NCI-H1436 (cell line): ENCODE measurements around the gene LILRB1.
"Not testable (repeated sequence)": the region's sequence is repeated elsewhere in the genome, so short reads cannot be mapped to it uniquely, and the experiment has no call there.

Experiments used
- DNase-seq: peaks from one replicate; lab custom pipeline; 2025; lab: John Stamatoyannopoulos, UW

Gene LILRB1

DNA sequence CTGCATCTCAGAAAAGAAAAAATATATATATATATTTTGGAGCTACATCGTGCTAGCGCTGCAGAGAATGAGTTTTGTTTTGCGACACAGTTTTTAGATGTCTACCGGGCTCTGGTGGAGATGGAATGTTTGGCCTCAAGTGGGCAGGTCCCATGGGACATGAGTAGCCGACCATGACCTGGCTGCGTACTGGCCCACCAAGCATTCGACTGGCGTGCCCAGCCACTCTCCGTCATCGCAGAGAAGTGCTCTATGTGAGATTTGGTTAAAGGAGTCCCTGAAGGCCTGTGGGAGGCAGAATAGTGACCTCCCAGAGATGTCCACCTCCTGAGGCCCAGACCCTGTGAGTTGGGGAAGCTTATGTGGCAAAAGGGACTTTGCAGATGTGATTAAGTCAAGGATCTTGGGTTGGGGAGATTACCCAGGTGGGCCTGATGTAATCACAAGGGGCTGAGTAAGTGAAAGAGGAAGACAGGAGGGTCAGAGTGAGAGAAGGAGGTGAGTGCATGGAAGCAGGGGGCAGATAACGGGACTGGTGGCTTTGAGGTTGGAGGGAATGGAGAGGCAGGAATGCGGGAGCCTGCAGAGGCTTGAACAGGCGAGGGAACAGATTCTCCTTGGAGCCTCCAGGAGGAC is 31.7 kb downstream of the LILRB1 start:
- no peak for DNase-seq

- no peak for DNase-seq
These were observed 32.4 kb downstream of the LILRB1 start, which contains the start of gene LILRB4 for GRCh38 chr19:54662730-54663129. LILRB4 (plus strand) TSS chr19:54662985; CDS start chr19:54663034, 49 bp downstream.

DNA sequence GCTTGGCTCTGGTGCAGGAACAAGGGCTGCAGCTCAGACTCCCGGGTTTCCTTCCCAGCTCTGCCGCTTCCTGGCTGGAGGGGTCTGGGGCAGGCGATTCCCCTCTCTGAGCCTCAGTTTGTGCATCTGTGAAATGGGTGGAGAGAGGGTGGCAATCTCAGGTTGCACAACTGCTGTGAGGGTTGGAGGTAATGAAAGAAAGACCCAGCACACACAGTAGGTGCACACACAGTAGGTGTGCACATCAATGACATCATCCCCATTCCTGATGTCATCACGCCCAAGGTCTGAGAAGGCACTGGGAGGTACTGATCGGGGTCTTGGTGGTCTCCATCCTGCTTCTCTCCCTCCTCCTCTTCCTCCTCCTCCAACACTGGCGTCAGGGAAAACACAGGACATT is 35.2 kb downstream of the LILRB1 start:
- DNase-seq, result no peak

DNA sequence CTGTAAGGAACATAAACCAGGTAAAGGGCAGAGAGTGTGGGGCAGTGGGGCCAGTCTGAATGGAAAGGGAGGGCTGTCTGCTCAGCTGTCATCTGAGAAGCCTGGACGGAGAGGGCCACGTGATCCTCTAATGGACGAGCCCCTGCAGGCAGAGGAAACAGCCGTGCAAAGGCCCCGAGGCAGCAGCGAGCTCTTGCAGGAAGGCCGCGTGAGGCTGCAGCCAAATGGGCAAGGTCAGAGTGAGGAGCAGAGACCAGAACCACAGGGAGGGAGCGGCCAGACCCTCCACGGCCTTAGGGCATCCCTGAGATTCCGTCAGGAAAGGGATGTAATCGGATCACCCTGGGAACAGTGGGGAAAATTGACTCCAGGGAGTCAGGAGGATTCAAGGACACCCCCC is 36.9 kb downstream of the LILRB1 start:
- no peak for DNase-seq

DNA sequence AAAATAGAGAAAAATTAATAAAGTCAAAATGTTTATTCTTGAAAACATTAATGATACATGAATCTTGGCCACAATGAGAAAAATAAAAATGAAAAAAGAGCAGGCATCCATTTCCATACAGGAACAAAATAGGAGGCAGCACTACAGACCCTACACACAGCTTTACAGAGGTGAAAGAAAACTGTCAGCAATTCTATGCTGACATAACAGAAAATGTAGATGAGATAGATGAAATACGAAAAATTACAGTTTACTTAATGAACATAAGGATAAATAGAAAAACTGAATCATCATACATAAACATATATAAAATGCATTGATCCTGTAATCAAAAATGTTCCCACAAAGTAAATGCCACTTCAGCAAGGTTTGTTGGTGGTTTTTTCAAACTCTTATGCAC is 38.1 kb downstream of the LILRB1 start:
- no peak for DNase-seq

- no peak for DNase-seq
These were observed 40.5 kb downstream of the LILRB1 start for GRCh38 chr19:54670576-54671357.

DNA sequence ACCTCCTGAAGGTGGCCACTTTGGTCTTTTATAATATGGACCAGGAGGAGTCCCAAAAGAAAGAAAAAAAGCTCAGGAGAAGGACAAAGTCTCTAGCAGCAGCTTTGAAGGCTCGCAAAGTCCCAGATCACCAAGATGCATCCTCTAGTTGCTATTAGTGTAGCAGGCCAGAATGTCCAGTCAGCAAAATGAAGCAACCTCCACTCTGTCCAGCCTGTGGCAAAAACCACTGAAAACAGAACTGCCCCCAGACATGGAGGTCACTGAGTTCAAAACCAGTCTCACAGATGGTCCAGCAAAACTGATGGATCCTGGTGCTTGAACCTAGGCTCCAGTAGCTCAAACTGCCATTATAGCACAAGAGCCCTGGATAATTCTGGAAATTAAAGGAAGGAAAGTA is 42.9 kb downstream of the LILRB1 start:
- DNase-seq, result no peak

- peak; percentile 62 for DNase-seq
These were observed 43.8 kb downstream of the LILRB1 start for GRCh38 chr19:54674021-54674617.

DNA sequence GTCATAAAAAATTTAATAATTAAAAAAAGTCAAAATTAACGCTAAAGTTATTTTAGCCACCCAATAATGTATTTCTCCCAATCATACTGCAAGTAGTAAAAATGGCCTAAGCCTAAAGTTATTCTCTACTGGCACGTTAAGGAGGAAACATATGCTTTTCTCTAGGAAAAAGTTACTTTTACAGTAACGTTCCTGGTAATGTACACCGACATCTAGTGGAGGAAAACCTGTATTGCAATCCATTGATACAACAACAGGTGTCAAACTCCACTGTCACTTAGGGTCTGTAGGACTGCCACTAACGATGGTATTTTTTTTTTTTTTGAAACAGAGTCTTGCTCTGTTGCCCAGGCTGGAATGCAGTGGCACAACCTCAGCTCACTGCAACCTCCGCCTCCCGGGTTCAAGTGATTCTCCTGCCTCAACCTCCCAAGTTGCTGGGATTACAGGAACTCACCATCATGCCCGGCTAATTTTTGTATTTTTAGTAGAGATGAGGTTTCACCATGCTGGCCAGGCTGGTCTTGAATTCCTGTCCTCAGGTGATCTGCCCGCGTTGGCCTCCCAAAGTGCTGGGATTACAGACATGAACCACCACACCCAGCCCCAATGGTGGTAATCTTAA is 46.0 kb downstream of the LILRB1 start:
- peak; percentile 10 for DNase-seq

DNA sequence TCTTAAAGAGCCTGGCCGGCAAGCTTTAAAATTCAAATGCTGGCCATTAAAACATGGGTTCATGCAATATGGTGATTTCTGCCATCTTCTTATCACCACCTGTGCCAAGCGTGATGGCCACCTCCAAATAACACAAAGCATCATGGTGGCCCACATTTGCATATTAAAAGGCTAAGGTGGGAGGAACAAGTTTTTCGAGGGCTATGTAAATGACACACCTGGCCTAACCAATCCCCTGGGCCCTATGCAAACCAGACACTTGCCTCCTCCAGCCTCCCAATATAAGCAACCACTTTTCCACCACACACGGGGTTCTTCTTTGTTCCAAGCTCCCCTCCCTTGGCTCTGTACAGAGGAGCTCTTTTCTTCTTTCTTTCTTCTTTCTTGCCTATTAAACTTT is 46.9 kb downstream of the LILRB1 start:
- no peak for DNase-seq

- not testable (repeated sequence) for DNase-seq
These were observed 51.3 kb downstream of the LILRB1 start for GRCh38 chr19:54681596-54681995.

DNA sequence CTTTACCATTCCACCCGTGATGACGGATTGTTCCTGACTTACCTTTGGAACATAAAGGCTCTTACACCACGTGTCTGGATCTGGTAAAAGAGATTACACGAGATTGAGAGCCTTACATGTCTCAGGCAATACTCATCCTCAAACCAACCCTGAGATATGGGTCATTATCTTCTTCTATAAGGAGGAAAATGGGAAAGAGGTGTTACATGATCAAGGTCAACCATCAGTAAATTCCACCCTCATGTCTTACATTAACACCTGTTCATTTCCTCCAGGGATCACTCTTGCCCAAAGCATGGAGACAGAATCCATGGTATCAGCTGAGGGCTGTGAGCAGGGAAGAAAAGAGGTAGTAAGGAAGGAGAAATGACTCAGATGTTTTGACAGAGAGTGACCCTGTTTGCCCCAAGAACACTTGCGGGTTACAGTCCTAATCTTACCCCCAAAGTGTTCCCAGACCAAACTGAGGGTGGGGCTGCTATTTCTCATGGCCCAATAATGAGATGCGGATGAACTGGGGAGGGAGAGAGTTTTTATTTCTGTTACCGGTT is 52.1 kb downstream of the LILRB1 start:
- DNase-seq, result no peak

GRCh38 chr19:54684527-54684926 is 54.2 kb downstream of the LILRB1 start:
- DNase-seq, result no peak
